OCI-LY7 (cell line): ENCODE results near the gene DNAJB14. TPM values are rescaled to one million over a fixed set of nuclear protein-coding genes. Genes with fewer than 3 reads are reported as not detected.

Experiments used
- BruUV-seq: library from RNA; stranded (reverse); fragments of 400-500 nt; replicated peaks from 2 replicates; lab custom pipeline; 2021; lab: Mats Ljungman, UMichigan
- CTCF ChIA-PET: fragments of 300-600 bp; sonication (Branson Sonifier 250); formaldehyde crosslinking; loops from one replicate; lab custom pipeline; 2022; ENCODE audit warnings: antibody characterized with exemption; ENCODE audit not compliant: unreplicated experiment; lab: Charles Lee
- POLR2A ChIA-PET: fragments of 300-600 bp; sonication (Branson Sonifier 250); formaldehyde crosslinking; loops from one replicate; lab custom pipeline; 2022; ENCODE audit warnings: antibody characterized with exemption; lab: Charles Lee
- DNase-seq: peaks from one replicate; pipeline ENCODE4 v3.0.0-alpha.2; 2015; ENCODE audit warnings: low spot score
- H2AFZ ChIP-seq: fragments of 200-600 bp; sonication (generic), shearing (Covaris generic); 2 replicates; pipeline ENCODE4 v1.6.1; 2014; ENCODE audit warnings: mild to moderate bottlenecking, antibody characterized with exemption, low read length, moderate library complexity
- H3K27ac ChIP-seq: fragments of 200-600 bp; sonication (generic); 2 replicates; pipeline ENCODE4 v1.5.1; 2014; ENCODE audit warnings: mixed run types, low read depth, mild to moderate bottlenecking, moderate library complexity, low read length, inconsistent platforms; ENCODE audit not compliant: poor library complexity, severe bottlenecking
- H3K36me3 ChIP-seq: fragments of 200-600 bp; sonication (generic); 2 replicates; pipeline ENCODE4 v1.6.1; 2014; ENCODE audit warnings: mild to moderate bottlenecking, antibody characterized with exemption, low read length, moderate library complexity, mixed read lengths; ENCODE audit not compliant: insufficient read depth
- H3K4me1 ChIP-seq: fragments of 200-600 bp; sonication (generic); 2 replicates; pipeline ENCODE4 v1.5.1; 2014; ENCODE audit warnings: mild to moderate bottlenecking, low read length; ENCODE audit not compliant: insufficient read depth, poor library complexity, severe bottlenecking
- H3K4me2 ChIP-seq: fragments of 200-600 bp; sonication (generic); 2 replicates; pipeline ENCODE4 v1.6.1; 2014; ENCODE audit warnings: mild to moderate bottlenecking, low read length
- H3K4me3 ChIP-seq: fragments of 200-600 bp; sonication (generic); 2 replicates; pipeline ENCODE4 v1.5.1; 2014; ENCODE audit warnings: mild to moderate bottlenecking, low read depth, low read length; ENCODE audit not compliant: poor library complexity, severe bottlenecking
- H3K79me2 ChIP-seq: fragments of 200-600 bp; sonication (generic); 2 replicates; pipeline ENCODE4 v1.6.1; 2016; ENCODE audit warnings: low read depth, mild to moderate bottlenecking, low read length, moderate library complexity, mixed read lengths; ENCODE audit not compliant: insufficient read depth
- H3K9me2 ChIP-seq: fragments of 200-600 bp; sonication (generic); 2 replicates; pipeline ENCODE4 v1.6.1; 2016; ENCODE audit warnings: mild to moderate bottlenecking, low read length, mixed read lengths; ENCODE audit not compliant: insufficient read depth
- H3K9me3 ChIP-seq: fragments of 200-600 bp; sonication (generic); 2 replicates; pipeline ENCODE4 v1.6.1; 2014; ENCODE audit warnings: mild to moderate bottlenecking, mixed run types, low read length, mixed read lengths
- H4K20me1 ChIP-seq: fragments of 200-600 bp; sonication (generic); 2 replicates; pipeline ENCODE4 v1.6.1; 2014; ENCODE audit warnings: mild to moderate bottlenecking, antibody characterized with exemption, low read length, moderate library complexity, mixed read lengths; ENCODE audit not compliant: insufficient read depth
- EZH2phosphoT487 ChIP-seq: fragments of 200-600 bp; sonication (generic); IDR thresholded peaks from 2 replicates; pipeline ENCODE4 v1.6.1; 2018; ENCODE audit warnings: low read depth, borderline replicate concordance, mild to moderate bottlenecking, mixed run types, antibody characterized with exemption, low read length, moderate library complexity, mixed read lengths
- intact Hi-C: fragments of 100-400 bp; cut with micrococcal nuclease; formaldehyde crosslinking; loops from one replicate; pipeline ENCODE4 v1.10.0; 2022; ENCODE audit not compliant: unreplicated experiment
- total RNA-seq, 2 experiments: library from RNA; depleted of rRNA in 1 of 2; stranded (reverse); fragments of >200 nt in 1 of 2; shearing (Covaris generic) in 1 of 2; gene quantifications; 2 replicates each; pipeline ENCODE4 v1.2.3, GENCODE V29; 2014 to 2022
- TF ChIP-seq, protein P1 (sequence below): fragments of 200-600 bp; sonication (generic); conservative IDR thresholded peaks from 2 replicates; pipeline ENCODE4 v1.5.1; 2014; ENCODE audit warnings: mild to moderate bottlenecking, antibody characterized with exemption, low read length, moderate library complexity, mixed read lengths

DNAJB14 gene
- total RNA-seq, 2 experiments from 2014 or later: 13.3 to 44.9 TPM

DNA sequence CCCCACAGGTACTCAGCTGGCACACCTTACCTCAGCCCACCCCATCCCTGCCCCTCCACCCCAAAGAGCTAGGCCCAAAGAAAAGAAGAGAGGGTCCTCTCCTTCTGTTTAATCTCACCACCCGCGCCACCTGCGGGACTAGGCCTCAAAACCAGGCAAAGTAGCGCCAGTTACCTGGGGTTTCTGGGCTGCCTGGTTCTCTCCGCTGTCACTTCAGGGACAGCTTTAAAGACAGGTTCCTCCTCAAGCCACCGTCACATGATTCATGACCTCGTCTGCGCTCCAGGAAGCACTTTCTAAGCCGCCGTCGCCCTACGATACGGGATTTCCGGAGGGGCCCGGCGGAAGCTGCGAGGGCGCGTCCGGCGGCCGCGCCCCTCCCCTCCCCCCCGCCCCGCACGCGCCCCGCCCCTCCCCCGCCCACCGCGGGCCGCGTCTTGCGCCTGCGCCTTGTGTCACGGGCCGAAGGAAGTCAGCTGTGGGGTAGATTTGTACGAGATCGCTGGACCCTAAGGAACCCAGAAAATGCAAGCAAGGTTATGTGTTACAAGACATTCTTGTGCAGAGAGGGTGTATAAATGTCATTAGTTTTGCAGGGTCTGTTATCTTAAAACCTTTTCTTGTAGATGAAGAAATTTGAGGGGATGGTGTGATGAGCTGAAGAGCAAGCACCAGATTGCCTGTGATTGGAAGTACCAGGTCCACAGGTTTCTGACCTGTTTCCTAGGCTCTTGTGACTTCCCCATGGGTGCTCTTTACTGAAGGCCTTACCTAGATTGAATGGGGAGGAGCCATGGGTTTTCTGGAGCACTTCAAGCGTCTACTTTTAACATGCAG, 52.0 kb downstream of the DNAJB14 start, which contains the start of gene LAMTOR3:
LAMTOR3 (minus strand) TSS at position 267 of the 837 bp plus-strand sequence. CDS start 464 bp downstream, outside the sequence.
- H2AFZ ChIP-seq: peak within 1 kb of the TSS; percentile 62
- peak; percentile 95 for DNase-seq

DNA sequence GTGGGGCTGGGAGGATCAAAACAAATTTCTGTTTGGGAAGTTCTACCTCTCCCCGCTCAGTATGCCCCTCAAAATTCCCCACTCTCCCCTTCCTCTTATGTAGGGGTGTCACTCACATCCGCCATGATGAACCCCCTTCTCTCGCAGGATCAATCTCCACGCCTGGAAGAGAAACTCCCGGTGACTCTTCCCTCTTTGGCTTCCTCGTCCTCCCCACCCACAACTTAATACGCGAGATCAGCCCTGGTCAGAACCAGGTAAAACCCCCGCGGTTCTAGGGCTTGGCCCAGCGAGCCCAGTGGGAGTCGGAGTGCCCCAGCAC, 52.6 kb downstream of the DNAJB14 start:
- ChIA-PET POLR2A (interaction anchor here (1.2 to 1.8 kb wide), 2 partner anchors 54 to 77 kb away, joined by 5 to 12 read pairs; partner anchors contain the start of gene DAPP1), CTCF (interaction anchor here (2.0 kb wide), 1 partner anchor 50 kb away, joined by 9 read pairs; no protein-coding TSS in a partner anchor)
- intact Hi-C loops: loop anchor here (1.0 kb wide), 1 partner anchor 53 kb away; the partner anchor contains the start of gene DNAJB14
- no peaks in the 10 kb centered on the region for H3K9me3 ChIP-seq
- no peaks in the 10 kb centered on the region for H3K9me2 ChIP-seq
- peaks cover 35% of the 10 kb centered on the region for H3K79me2 ChIP-seq
- TF ChIP-seq, protein P1, sequence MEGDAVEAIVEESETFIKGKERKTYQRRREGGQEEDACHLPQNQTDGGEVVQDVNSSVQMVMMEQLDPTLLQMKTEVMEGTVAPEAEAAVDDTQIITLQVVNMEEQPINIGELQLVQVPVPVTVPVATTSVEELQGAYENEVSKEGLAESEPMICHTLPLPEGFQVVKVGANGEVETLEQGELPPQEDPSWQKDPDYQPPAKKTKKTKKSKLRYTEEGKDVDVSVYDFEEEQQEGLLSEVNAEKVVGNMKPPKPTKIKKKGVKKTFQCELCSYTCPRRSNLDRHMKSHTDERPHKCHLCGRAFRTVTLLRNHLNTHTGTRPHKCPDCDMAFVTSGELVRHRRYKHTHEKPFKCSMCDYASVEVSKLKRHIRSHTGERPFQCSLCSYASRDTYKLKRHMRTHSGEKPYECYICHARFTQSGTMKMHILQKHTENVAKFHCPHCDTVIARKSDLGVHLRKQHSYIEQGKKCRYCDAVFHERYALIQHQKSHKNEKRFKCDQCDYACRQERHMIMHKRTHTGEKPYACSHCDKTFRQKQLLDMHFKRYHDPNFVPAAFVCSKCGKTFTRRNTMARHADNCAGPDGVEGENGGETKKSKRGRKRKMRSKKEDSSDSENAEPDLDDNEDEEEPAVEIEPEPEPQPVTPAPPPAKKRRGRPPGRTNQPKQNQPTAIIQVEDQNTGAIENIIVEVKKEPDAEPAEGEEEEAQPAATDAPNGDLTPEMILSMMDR: no peak
- no peak for TF ChIP-seq EZH2phosphoT487
- DNase-seq: no peak
- BruUV-seq: no TSS peak
- H3K27ac ChIP-seq: peak overlapping the region; percentile 27
- peaks cover 16% of the 10 kb centered on the region; the same call in 1 of the 2 replicates for H3K36me3 ChIP-seq
- H2AFZ ChIP-seq: peak overlapping the region; percentile 24; the same call in 1 of the 2 replicates
- H4K20me1 ChIP-seq: no peaks in the 10 kb centered on the region
- peak overlapping the region; percentile 93 for H3K4me2 ChIP-seq
- peak overlapping the region; percentile 92 for H3K4me3 ChIP-seq
- H3K4me1 ChIP-seq: peaks cover 8% of the 10 kb centered on the region

More for the DNA sequence above, 52.0 kb downstream of the DNAJB14 start, which contains the start of gene LAMTOR3:
- POLR2A ChIA-PET: interaction anchor here (0.9 to 1.8 kb wide), 6 partner anchors 33 to 331 kb away, joined by 3 to 12 read pairs (median 4); partner anchors contain the start of genes DAPP1 and TRMT10A
- TSS peak; percentile 85 for BruUV-seq
- CTCF ChIA-PET: interaction anchor here (0.7 to 2.0 kb wide), 2 partner anchors 49 to 52 kb away, joined by 3 to 9 read pairs; partner anchors contain the start of gene DNAJB14
- intact Hi-C loops: loop anchor here (1.0 kb wide), 1 partner anchor 52 kb away; the partner anchor contains the start of gene DNAJB14
- peaks cover 8% of the 10 kb centered on the region for H3K4me1 ChIP-seq
- peaks cover 35% of the 10 kb centered on the region for H3K79me2 ChIP-seq
- TF ChIP-seq, protein P1: no peak
- no peak for TF ChIP-seq EZH2phosphoT487
- peak within 1 kb of the TSS; percentile 93 for H3K4me2 ChIP-seq
- peak within 1 kb of the TSS; percentile 92 for H3K4me3 ChIP-seq
- H3K9me2 ChIP-seq: no peaks in the 10 kb centered on the region
- peaks cover 17% of the 10 kb centered on the region; the same call in 1 of the 2 replicates for H3K36me3 ChIP-seq
- H3K27ac ChIP-seq: peak within 1 kb of the TSS; percentile 57
- H4K20me1 ChIP-seq: no peaks in the 10 kb centered on the region
- H3K9me3 ChIP-seq: no peaks in the 10 kb centered on the region
